ENCODE data around the gene TIAM2. TPM values are rescaled to one million over a fixed set of nuclear protein-coding genes. Genes with fewer than 3 reads are reported as not detected.
A peak's percentile ranks its signal among the peaks of the same experiment; 100 is the strongest.
"Not testable (repeated sequence)": the region's sequence is repeated elsewhere in the genome, so short reads cannot be mapped to it uniquely, and the experiment has no call there.

The TIAM2 gene
- total RNA-seq, result 5.9 TPM
- long read RNA-seq, partial matches to known transcripts, result 1 of 9 reads
- long read RNA-seq, other reads (novel, unspliced or antisense), result 8 of 9 reads

- no peak for DNase-seq (ENCODE audit: low spot score)
Observed at GRCh38 chr6:154995254-154996015, at the start of gene TIAM2. TSS of gene TIAM2 (plus strand) at chr6:154995315. CDS start at chr6:155129224, 133,909 bp downstream.

GRCh38 chr6:154950979-154951344 is 44.2 kb upstream of the TIAM2 start:
- peak; percentile 57 for DNase-seq (ENCODE audit: low spot score)

GRCh38 chr6:154951345-154952200 is 43.5 kb upstream of the TIAM2 start:
- peak; percentile 43 for DNase-seq (ENCODE audit: low spot score)

GRCh38 chr6:154953644-154954043 is 41.5 kb upstream of the TIAM2 start:
- DNase-seq (ENCODE audit: low spot score), result peak; percentile 55

- no peak for DNase-seq (ENCODE audit: low spot score)
Observed at GRCh38 chr6:154954347-154954746, 40.8 kb upstream of the TIAM2 start.

- peak; percentile 67 for DNase-seq (ENCODE audit: low spot score)
Observed at GRCh38 chr6:154956771-154957522, 38.2 kb upstream of the TIAM2 start.

- peak; percentile 59 for DNase-seq (ENCODE audit: low spot score)
Observed at GRCh38 chr6:154958469-154958868, 36.6 kb upstream of the TIAM2 start.

- DNase-seq (ENCODE audit: low spot score), result peak; percentile 76
Observed at GRCh38 chr6:154960299-154960843, 34.7 kb upstream of the TIAM2 start.

GRCh38 chr6:154960854-154961530 is 34.1 kb upstream of the TIAM2 start:
- DNase-seq (ENCODE audit: low spot score), result peak; percentile 9

- DNase-seq (ENCODE audit: low spot score), result no peak
Observed at GRCh38 chr6:154962753-154963152, 32.4 kb upstream of the TIAM2 start.

- not testable (repeated sequence) for DNase-seq (ENCODE audit: low spot score)
Observed at GRCh38 chr6:154966065-154966770, 28.9 kb upstream of the TIAM2 start.

GRCh38 chr6:154969796-154970195 is 25.3 kb upstream of the TIAM2 start:
- no peak for DNase-seq (ENCODE audit: low spot score)

GRCh38 chr6:154974485-154975149 is 20.5 kb upstream of the TIAM2 start:
- DNase-seq (ENCODE audit: low spot score), result no peak

GRCh38 chr6:154977588-154977987 is 17.5 kb upstream of the TIAM2 start:
- DNase-seq (ENCODE audit: low spot score), result no peak

- no peak for DNase-seq (ENCODE audit: low spot score)
Observed at GRCh38 chr6:154980273-154981078, 14.6 kb upstream of the TIAM2 start.

GRCh38 chr6:154981079-154981870 is 13.8 kb upstream of the TIAM2 start:
- no peak for DNase-seq (ENCODE audit: low spot score)

GRCh38 chr6:154984146-154984545 is 11.0 kb upstream of the TIAM2 start:
- peak; percentile 18 for DNase-seq (ENCODE audit: low spot score)

- DNase-seq (ENCODE audit: low spot score), result no peak
Observed at GRCh38 chr6:154986787-154987235, 8.3 kb upstream of the TIAM2 start.
